ENCODE results near the gene AGTRAP.

The AGTRAP gene

DNA sequence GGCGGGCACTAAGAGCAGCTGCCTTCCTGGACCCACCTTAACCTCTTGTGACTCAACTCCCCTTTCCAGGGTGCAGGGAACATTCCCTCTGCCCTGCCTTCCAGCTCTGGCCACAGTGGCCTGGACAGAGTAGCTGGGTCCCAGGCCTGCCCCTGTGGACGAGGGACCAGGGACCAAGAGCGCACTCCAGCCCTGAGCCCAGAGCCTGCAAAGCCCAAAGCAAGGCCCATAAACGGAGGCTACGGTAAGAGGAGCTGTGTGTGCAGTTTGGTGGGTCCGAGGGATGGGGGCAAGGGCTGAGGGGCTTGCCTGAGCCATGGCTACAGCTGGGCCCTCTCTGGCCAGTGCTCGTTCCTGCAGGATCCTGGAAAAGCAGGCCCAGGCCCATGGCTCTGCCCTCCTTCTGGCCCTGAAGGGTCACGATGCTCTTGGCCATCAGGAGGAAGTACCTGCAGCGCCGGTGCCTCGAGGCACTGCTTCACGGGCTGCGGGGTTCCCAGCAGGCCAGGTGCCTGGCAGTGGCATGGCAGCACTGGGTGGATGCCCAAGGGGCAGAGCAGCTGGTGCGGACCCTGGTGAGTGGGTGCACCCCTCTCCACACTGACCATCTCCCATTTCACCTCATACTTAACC, 52.0 kb downstream of the AGTRAP start:
- peak overlapping the region; percentile 42 for H3K4ac ChIP-seq (ENCODE audit: low read depth, low read length)
- H4K12ac ChIP-seq (ENCODE audit: low read depth, low read length): peak overlapping the region; percentile 18
- H2BK5ac ChIP-seq (ENCODE audit: low read depth, low read length, poor library complexity): peak overlapping the region; percentile 14
- peak overlapping the region; percentile 66 for H2BK12ac ChIP-seq (ENCODE audit: low read length)
- H3K4me2 ChIP-seq (ENCODE audit: low read length): peak overlapping the region; percentile 2
- peak overlapping the region; percentile 20 for H2BK120ac ChIP-seq (ENCODE audit: insufficient read depth, low read length, poor library complexity)
- H3K36me3 ChIP-seq (ENCODE audit: control insufficient read depth in 1 of 2, insufficient read depth in 2 of 2, low read length in 2 of 2): peaks cover 13 to 18% of the 10 kb centered on the region in 2 experiments
- peak overlapping the region; percentile 50 for H4K8ac ChIP-seq (ENCODE audit: low read depth, low read length)
- peak overlapping the region; percentile 44 for H4K91ac ChIP-seq (ENCODE audit: low read depth, low read length)
- H2AFZ ChIP-seq (ENCODE audit: insufficient read depth, low read length, poor library complexity): peak overlapping the region; percentile 18
- WGBS (ENCODE audit: extremely low coverage, insufficient coverage, insufficient read length): no CpG with 5 or more reads among the region's 14 CpGs
- peak overlapping the region; percentile 52 for H3K27ac ChIP-seq (ENCODE audit: low read depth, low read length)
- H3K79me2 ChIP-seq (ENCODE audit: control insufficient read depth, insufficient read depth, low read length, poor library complexity): no peaks in the 10 kb centered on the region
- H3K27me3 ChIP-seq (ENCODE audit: insufficient read depth, low read length): no peaks in the 10 kb centered on the region
- no peak overlapping the region for H3K4me3 ChIP-seq (ENCODE audit: low read depth, low read length)
- peak overlapping the region; percentile 49 for H3K18ac ChIP-seq (ENCODE audit: low read length)
- H3K9ac ChIP-seq (ENCODE audit: low read length): no peak overlapping the region
- peak in 1 of 2 donors; percentile 8 for DNase-seq
- peaks cover 1% of the 10 kb centered on the region for H3K9me3 ChIP-seq (ENCODE audit: insufficient read depth, low read depth, low read length)
- peaks cover 8% of the 10 kb centered on the region for H3K79me1 ChIP-seq (ENCODE audit: low read length)
- peak overlapping the region; percentile 76 for H3K14ac ChIP-seq (ENCODE audit: low read length)
- H3K4me1 ChIP-seq (ENCODE audit: control insufficient read depth in 1 of 2, insufficient read depth in 2 of 2, low read length in 2 of 2): peaks cover 20 to 32% of the 10 kb centered on the region in 2 experiments
- H3K23ac ChIP-seq (ENCODE audit: low read length): no peak overlapping the region
- peak overlapping the region; percentile 56 for H2AK5ac ChIP-seq (ENCODE audit: low read length)

GRCh38 chr1:11788549-11789053, 52.7 kb downstream of the AGTRAP start:
- no CpG with 5 or more reads among the region's 14 CpGs for WGBS (ENCODE audit: extremely low coverage, insufficient coverage, insufficient read length)
- Histone ChIP-seq H3K79me2 (ENCODE audit: control insufficient read depth, insufficient read depth, low read length, poor library complexity) (no peaks in the 10 kb centered on the region), H3K23ac (ENCODE audit: low read length) (no peak overlapping the region), H2AK5ac (ENCODE audit: low read length) (no peak overlapping the region), H4K12ac (ENCODE audit: low read depth, low read length) (no peak overlapping the region), H4K8ac (ENCODE audit: low read depth, low read length) (no peak overlapping the region), H2BK5ac (ENCODE audit: low read depth, low read length, poor library complexity) (no peak overlapping the region), H3K9me3 (ENCODE audit: insufficient read depth, low read depth, low read length) (peaks cover 1% of the 10 kb centered on the region), H3K4me2 (ENCODE audit: low read length) (no peak overlapping the region), H2BK120ac (ENCODE audit: insufficient read depth, low read length, poor library complexity) (no peak overlapping the region), H3K18ac (ENCODE audit: low read length) (no peak overlapping the region), H3K27me3 (ENCODE audit: insufficient read depth, low read length) (no peaks in the 10 kb centered on the region), H4K91ac (ENCODE audit: low read depth, low read length) (no peak overlapping the region), H2AFZ (ENCODE audit: insufficient read depth, low read length, poor library complexity) (no peak overlapping the region), H3K9ac (ENCODE audit: low read length) (no peak overlapping the region), H3K36me3 (ENCODE audit: control insufficient read depth in 1 of 2, insufficient read depth in 2 of 2, low read length in 2 of 2) (peaks cover 13 to 18% of the 10 kb centered on the region in 2 experiments), H3K27ac (ENCODE audit: low read depth, low read length) (no peak overlapping the region), H3K14ac (ENCODE audit: low read length) (no peak overlapping the region), H2BK12ac (ENCODE audit: low read length) (no peak overlapping the region), H3K79me1 (ENCODE audit: low read length) (peaks cover 8% of the 10 kb centered on the region), H3K4me1 (ENCODE audit: control insufficient read depth in 1 of 2, insufficient read depth in 2 of 2, low read length in 2 of 2) (peaks cover 20 to 32% of the 10 kb centered on the region in 2 experiments), H3K4me3 (ENCODE audit: low read depth, low read length) (no peak overlapping the region), H3K4ac (ENCODE audit: low read depth, low read length) (no peak overlapping the region)
- DNase-seq: no peak

- Histone ChIP-seq H3K14ac (ENCODE audit: low read length) (no peak overlapping the region), H3K4me2 (ENCODE audit: low read length) (no peak overlapping the region), H4K91ac (ENCODE audit: low read depth, low read length) (no peak overlapping the region), H4K8ac (ENCODE audit: low read depth, low read length) (no peak overlapping the region), H3K27me3 (ENCODE audit: insufficient read depth, low read length) (no peaks in the 10 kb centered on the region), H3K4me3 (ENCODE audit: low read depth, low read length) (no peak overlapping the region), H3K27ac (ENCODE audit: low read depth, low read length) (no peak overlapping the region), H3K79me1 (ENCODE audit: low read length) (peaks cover 8% of the 10 kb centered on the region), H4K12ac (ENCODE audit: low read depth, low read length) (no peak overlapping the region), H3K9me3 (ENCODE audit: insufficient read depth, low read depth, low read length) (peaks cover 4% of the 10 kb centered on the region), H2BK120ac (ENCODE audit: insufficient read depth, low read length, poor library complexity) (no peak overlapping the region), H2AK5ac (ENCODE audit: low read length) (no peak overlapping the region), H2BK12ac (ENCODE audit: low read length) (no peak overlapping the region), H3K9ac (ENCODE audit: low read length) (no peak overlapping the region), H3K36me3 (ENCODE audit: control insufficient read depth in 1 of 2, insufficient read depth in 2 of 2, low read length in 2 of 2) (peaks cover 20 to 23% of the 10 kb centered on the region in 2 experiments), H2AFZ (ENCODE audit: insufficient read depth, low read length, poor library complexity) (no peak overlapping the region), H3K79me2 (ENCODE audit: control insufficient read depth, insufficient read depth, low read length, poor library complexity) (no peaks in the 10 kb centered on the region), H2BK5ac (ENCODE audit: low read depth, low read length, poor library complexity) (no peak overlapping the region), H3K23ac (ENCODE audit: low read length) (no peak overlapping the region), H3K18ac (ENCODE audit: low read length) (no peak overlapping the region), H3K4ac (ENCODE audit: low read depth, low read length) (no peak overlapping the region), H3K4me1 (ENCODE audit: control insufficient read depth in 1 of 2, insufficient read depth in 2 of 2, low read length in 2 of 2) (peaks cover 24 to 33% of the 10 kb centered on the region in 2 experiments)
- WGBS (ENCODE audit: extremely low coverage, insufficient coverage, insufficient read length): no CpG with 5 or more reads among the region's 13 CpGs
- DNase-seq: no peak
Observed at GRCh38 chr1:11789126-11790067, 53.5 kb downstream of the AGTRAP start.

DNA sequence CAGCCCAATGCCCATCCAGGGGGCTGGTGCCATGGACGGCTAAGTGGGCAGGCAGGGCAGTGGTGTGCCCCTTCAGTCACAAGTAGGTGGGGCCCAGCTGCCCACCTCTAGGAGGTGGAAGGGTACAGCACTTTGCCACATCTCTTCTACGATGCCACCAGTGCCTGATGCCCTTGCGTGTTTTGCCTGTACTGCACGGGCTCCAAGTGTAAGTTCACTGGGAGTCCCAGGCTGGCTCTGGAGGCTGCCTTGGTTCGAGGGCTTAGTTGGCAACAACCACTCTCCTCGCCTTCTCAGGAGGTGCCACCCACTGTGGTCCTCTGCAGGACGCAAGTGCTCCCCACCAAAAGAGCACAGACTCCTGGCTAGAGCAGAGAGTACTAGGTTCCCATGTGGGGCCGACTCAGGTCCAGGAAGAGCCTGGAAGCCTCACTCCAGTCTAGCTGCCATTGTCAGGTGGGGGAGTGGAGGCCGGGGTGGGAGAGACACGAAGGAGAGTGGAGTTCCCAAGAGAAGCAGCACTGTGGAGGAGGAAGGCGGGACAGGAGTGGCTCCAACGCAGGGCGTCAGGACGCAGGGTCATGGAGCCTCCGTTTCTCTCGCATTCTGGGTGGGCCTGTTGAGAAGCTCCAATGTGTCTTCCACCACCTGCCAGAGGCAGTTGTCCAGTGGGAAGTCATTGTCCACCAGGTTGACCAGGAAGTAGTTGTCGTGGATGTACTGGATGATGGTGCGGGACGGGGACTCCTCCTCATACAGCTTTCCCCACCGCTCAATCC, 54.4 kb downstream of the AGTRAP start:
- no peak overlapping the region for H3K9ac ChIP-seq (ENCODE audit: low read length)
- H3K79me2 ChIP-seq (ENCODE audit: control insufficient read depth, insufficient read depth, low read length, poor library complexity): no peaks in the 10 kb centered on the region
- H3K9me3 ChIP-seq (ENCODE audit: insufficient read depth, low read depth, low read length): peaks cover 4% of the 10 kb centered on the region
- no CpG with 5 or more reads among the region's 20 CpGs for WGBS (ENCODE audit: extremely low coverage, insufficient coverage, insufficient read length)
- H2BK12ac ChIP-seq (ENCODE audit: low read length): no peak overlapping the region
- H2BK120ac ChIP-seq (ENCODE audit: insufficient read depth, low read length, poor library complexity): no peak overlapping the region
- H2BK5ac ChIP-seq (ENCODE audit: low read depth, low read length, poor library complexity): no peak overlapping the region
- DNase-seq: no peak
- H3K4me1 ChIP-seq (ENCODE audit: control insufficient read depth in 1 of 2, insufficient read depth in 2 of 2, low read length in 2 of 2): peaks cover 25 to 30% of the 10 kb centered on the region in 2 experiments
- H3K14ac ChIP-seq (ENCODE audit: low read length): no peak overlapping the region
- peak overlapping the region; percentile 37 for H2AFZ ChIP-seq (ENCODE audit: insufficient read depth, low read length, poor library complexity)
- no peak overlapping the region for H3K18ac ChIP-seq (ENCODE audit: low read length)
- no peaks in the 10 kb centered on the region for H3K27me3 ChIP-seq (ENCODE audit: insufficient read depth, low read length)
- no peak overlapping the region for H4K8ac ChIP-seq (ENCODE audit: low read depth, low read length)
- no peak overlapping the region for H3K4me2 ChIP-seq (ENCODE audit: low read length)
- H3K79me1 ChIP-seq (ENCODE audit: low read length): peaks cover 8% of the 10 kb centered on the region
- H3K27ac ChIP-seq (ENCODE audit: low read depth, low read length): no peak overlapping the region
- H3K4ac ChIP-seq (ENCODE audit: low read depth, low read length): no peak overlapping the region
- H4K91ac ChIP-seq (ENCODE audit: low read depth, low read length): no peak overlapping the region
- peaks cover 29 to 31% of the 10 kb centered on the region in 2 experiments for H3K36me3 ChIP-seq (ENCODE audit: control insufficient read depth in 1 of 2, insufficient read depth in 2 of 2, low read length in 2 of 2)
- H4K12ac ChIP-seq (ENCODE audit: low read depth, low read length): no peak overlapping the region
- no peak overlapping the region for H3K4me3 ChIP-seq (ENCODE audit: low read depth, low read length)
- H2AK5ac ChIP-seq (ENCODE audit: low read length): peak overlapping the region; percentile 14
- no peak overlapping the region for H3K23ac ChIP-seq (ENCODE audit: low read length)
